Fibroblast of villous mesenchyme (primary cell): ENCODE data around the gene SCMH1. TPM values are rescaled to one million over a fixed set of nuclear protein-coding genes. Genes with fewer than 3 reads are reported as not detected.
A peak's percentile ranks its signal among the peaks of the same experiment; 100 is the strongest.

Experiments
- DNase-seq: peaks from one replicate; pipeline ENCODE4 v3.0.0-alpha.2; 2010; ENCODE audit warnings: low read depth
- H3K4me3 ChIP-seq: 2 replicates; pipeline ENCODE4 v1.5.1; 2011; ENCODE audit warnings: low read depth, mild to moderate bottlenecking, low read length
- total RNA-seq: library from RNA; depleted of rRNA; stranded (reverse); fragments of >200 nt; gene quantifications from 2 replicates; pipeline ENCODE4 v1.2.3, GENCODE V29; 2012
- TF ChIP-seq, protein P1 (sequence below): IDR thresholded peaks from 2 replicates; pipeline ENCODE4 v1.5.1; 2012; ENCODE audit warnings: low read depth, mild to moderate bottlenecking, low read length; ENCODE audit not compliant: insufficient read depth

Gene SCMH1
- total RNA-seq, 1 donor: 19.4 TPM

DNA sequence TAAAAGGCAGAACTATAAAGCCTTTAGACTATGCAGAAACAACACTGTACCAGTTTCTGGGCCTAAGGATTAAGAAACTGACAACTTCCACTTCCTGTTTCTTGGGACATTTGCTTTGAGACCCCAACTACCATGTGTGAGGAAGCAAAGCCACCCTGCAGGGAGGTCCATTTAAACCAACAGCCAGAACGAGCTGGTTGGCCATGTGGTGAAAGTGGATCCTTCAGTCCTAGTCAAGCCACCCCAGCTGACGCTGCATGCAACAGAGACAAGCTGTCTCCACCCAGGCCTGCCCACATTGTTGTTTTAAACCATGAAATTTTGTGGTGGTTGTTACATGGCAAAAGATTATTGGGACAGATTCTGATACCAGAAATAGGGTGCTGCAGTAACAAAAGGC lies 188.8 kb downstream of the SCMH1 start:
- DNase-seq: no peak
- TF ChIP-seq, protein P1, sequence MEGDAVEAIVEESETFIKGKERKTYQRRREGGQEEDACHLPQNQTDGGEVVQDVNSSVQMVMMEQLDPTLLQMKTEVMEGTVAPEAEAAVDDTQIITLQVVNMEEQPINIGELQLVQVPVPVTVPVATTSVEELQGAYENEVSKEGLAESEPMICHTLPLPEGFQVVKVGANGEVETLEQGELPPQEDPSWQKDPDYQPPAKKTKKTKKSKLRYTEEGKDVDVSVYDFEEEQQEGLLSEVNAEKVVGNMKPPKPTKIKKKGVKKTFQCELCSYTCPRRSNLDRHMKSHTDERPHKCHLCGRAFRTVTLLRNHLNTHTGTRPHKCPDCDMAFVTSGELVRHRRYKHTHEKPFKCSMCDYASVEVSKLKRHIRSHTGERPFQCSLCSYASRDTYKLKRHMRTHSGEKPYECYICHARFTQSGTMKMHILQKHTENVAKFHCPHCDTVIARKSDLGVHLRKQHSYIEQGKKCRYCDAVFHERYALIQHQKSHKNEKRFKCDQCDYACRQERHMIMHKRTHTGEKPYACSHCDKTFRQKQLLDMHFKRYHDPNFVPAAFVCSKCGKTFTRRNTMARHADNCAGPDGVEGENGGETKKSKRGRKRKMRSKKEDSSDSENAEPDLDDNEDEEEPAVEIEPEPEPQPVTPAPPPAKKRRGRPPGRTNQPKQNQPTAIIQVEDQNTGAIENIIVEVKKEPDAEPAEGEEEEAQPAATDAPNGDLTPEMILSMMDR: no peak
- no peak overlapping the region for H3K4me3 ChIP-seq

DNA sequence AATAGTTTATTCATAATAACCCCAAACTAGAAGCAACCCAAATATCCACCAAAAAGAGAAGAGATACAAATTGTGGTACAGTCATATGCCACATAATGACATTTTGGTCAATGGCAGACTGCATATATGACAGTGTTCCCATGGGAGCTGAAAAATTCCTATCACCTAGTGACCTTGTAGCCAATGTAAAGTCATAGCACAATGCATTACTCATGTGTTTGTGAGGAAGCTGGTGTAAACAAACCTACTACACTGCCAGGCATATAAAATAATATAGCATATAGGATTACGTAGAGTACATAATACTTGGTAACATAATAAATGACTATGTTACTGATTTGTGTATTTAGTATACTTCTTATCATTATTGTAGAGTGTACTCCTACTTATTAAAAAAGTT lies 191.1 kb downstream of the SCMH1 start:
- no peak overlapping the region for H3K4me3 ChIP-seq
- TF ChIP-seq, protein P1: no peak
- no peak for DNase-seq

DNA sequence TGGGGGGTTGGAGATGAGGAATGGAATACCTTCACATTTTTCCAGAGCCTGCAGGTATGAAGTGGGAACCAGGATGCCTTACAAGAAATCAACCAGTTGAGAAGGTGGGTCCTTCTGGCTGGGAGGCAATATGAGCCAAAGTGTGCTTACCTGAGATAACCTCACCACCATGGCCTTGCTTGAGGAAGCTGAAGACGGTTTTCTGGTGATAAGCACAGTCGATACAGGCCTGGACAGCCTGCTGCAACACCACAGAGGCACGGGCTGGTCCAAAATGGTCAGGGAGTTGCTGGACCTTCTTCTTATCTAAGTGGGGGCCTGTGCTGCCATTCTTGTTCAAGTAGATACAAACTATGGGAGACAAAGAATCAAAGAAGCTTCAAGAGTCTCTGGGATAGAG lies 193.6 kb downstream of the SCMH1 start:
- no peak for DNase-seq
- TF ChIP-seq, protein P1: no peak
- H3K4me3 ChIP-seq: no peak overlapping the region

DNA sequence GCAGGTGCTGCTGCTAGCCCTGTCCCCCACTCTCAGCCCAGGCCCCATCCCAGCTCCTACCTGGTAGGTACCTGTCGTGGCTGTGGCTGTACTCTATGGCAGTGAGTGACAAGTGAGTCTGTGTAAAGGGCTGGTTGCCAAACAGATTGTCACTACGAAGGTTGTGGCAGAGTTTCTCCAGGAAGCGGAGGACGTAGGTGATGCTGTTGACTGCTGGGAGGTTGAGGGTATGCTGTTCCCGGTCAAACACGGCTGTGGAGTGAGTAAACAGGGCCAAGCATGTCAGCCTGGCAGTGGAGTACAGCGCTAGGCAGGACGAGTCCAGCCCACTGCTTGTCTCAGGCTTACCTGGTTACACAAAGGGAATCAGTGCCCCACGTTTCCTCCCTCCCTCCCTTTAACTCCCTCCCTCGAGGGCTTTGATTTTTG lies 195.7 kb downstream of the SCMH1 start:
- TF ChIP-seq, protein P1: no peak
- no peak overlapping the region for H3K4me3 ChIP-seq
- DNase-seq: no peak

DNA sequence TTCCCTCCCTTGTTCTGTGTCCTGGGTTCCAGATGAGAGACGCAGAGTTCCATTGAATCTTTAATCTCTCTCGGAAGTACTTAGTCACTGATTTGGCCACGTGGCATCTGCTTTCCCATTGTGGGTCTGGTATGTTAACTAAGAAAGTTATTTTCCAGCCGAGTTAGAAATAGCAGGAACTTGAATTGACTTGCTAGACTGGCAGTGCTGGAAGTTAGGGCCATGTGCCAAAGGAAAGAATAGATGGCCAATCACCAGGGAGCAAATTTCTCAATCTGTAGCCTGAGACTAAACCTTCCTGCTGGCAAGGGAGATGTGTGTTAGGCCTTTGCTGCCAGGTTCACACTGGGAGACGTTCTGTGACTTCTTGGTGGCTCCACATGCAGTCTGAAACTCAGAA lies 196.4 kb downstream of the SCMH1 start:
- TF ChIP-seq, protein P1: no peak
- no peak overlapping the region for H3K4me3 ChIP-seq
- peak; percentile 21 for DNase-seq

DNA sequence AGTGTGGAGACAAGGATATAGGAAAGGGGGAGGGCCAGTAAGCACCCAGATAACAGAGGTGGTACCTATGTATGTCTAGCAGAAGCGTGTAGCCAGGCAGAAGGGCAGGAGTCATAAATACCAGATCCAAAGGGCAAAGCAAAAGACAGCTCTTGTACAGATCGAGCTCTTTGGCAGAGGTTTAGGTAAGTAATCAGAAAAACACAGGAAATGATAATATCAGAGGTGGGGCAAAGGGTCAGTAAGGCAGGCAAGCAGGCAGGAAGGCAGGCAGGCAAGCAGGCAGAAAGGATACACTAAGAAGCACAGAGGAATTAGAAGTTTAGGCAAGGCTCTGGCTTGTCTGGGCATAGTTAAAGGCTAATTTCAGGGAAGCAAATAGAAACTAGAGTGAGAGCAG lies 197.9 kb downstream of the SCMH1 start:
- DNase-seq: no peak
- TF ChIP-seq, protein P1: no peak
- H3K4me3 ChIP-seq: no peak overlapping the region

DNA sequence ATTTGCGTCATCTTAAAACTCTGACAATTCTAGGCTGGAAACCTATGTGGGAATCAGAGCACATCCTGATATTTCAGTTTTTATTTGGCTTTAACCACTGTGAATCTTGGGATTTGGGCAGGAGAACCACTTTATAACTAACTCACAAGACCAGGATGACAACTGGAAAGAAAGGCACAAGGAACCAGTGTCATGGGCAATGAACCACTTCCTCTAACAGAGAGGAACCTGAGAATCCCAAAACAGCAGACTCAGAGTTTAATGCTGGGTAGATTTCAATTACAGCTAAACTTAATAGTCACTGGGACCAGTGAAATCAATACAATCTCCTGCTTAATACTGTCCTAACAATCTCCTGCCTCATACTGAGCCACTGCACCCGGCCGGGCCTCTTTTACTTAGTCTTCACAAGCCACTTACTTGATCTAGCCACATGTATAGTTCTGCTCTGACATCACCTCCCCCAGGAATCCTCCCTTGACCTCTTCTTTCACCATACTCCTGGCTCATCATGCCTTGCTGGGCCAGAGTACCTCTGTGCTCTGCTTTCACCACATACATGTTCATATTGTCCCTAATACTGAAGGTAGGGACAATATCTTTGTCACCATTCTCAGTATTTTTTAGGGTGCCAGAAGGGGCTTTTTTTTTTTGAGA lies 200.4 kb downstream of the SCMH1 start:
- peak; percentile 28 for DNase-seq
- TF ChIP-seq, protein P1: no peak
- no peak overlapping the region for H3K4me3 ChIP-seq
